ENCODE results near the gene CLCN7. TPM values are rescaled to one million over a fixed set of nuclear protein-coding genes. Genes with fewer than 3 reads are reported as not detected.

Gene CLCN7
- total RNA-seq, 1 donor from 2014 or later: 45.3 TPM

- no peaks in the 10 kb centered on the region for H3K4me1 ChIP-seq
- peaks cover 85% of the 10 kb centered on the region for H3K36me3 ChIP-seq
- no peak overlapping the region for H3K4me3 ChIP-seq
- H3K27ac ChIP-seq (replicated peaks): no peak overlapping the region
- no peaks in the 10 kb centered on the region for H3K27me3 ChIP-seq (ENCODE audit: low read depth)
- TF ChIP-seq CTCF (IDR thresholded peaks at IDR 0.05; ENCODE audit: borderline replicate concordance): no peak
- intact Hi-C loops (cut with micrococcal nuclease): no loop called here
- no peaks in the 10 kb centered on the region for H3K9me3 ChIP-seq (replicated peaks)
- DNase-seq: no peak
Measured at GRCh38 chr16:1448536-1449116, 26.2 kb downstream of the CLCN7 start.

DNA sequence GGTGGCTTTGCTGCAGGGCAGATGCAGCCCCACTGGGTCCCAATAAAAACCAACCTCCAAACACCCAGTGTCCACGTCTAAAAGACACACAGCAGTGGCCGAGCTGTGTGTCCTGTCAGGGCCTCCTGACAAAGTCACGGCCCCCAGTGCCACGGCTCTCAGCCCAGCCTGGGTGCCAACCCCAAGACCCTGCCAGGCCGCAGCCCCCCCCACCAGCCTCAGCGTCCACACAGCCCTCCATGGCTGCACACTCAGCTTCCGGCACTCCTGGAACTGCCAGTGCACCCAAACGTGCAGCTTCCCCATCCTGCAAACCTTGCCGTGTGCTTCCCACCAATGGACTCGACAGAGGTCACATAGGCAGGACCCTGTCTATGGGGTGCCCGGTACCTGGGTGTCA is 26.9 kb downstream of the CLCN7 start:
- Histone ChIP-seq H3K36me3 (peaks cover 78% of the 10 kb centered on the region), H3K4me3 (no peak overlapping the region), H3K27ac (replicated peaks) (no peak overlapping the region), H3K9me3 (replicated peaks) (no peaks in the 10 kb centered on the region), H3K4me1 (no peaks in the 10 kb centered on the region), H3K27me3 (ENCODE audit: low read depth) (no peaks in the 10 kb centered on the region)
- intact Hi-C loops (cut with micrococcal nuclease): no loop called here
- no peak for TF ChIP-seq CTCF (IDR thresholded peaks at IDR 0.05; ENCODE audit: borderline replicate concordance)
- no peak for DNase-seq

DNA sequence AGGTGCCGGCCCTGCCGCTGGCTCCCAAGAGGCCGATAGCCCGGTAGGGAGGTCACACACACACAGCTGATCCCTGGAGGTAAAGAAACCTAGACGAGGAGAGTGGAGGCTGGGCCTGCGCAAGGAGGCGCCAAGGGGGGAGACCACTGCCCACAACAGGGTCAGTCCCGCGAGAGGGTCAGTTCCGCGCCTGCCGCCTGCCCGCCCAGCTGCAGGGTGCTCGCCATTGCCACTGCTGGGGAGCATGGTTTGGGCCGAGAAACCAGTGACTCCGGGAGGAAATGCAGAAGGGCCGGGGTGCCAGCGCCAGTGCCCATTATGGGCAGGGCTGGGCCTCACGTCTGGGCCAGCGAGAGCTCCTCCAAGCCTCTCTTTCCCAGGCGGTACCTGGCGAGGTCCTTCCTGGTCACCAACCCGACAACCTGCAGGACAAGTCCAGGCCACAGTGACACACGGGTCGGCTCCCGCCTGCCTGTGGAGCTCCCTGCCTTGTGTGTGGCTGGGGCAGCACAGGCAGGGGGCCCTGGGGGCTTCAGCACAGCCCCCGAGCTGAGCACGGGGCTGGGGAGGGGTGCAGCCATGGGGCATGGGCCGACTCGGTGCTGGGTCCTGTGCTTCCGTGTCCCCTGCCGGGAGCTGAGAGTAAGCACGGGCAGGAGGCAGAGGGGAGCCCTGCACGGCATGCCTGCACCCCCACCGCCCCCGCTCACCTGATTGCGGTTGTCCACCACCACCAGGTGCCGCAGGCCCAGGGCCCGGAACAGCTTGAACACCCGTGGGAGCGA is 28.3 kb downstream of the CLCN7 start:
- no peaks in the 10 kb centered on the region for H3K9me3 ChIP-seq (replicated peaks)
- TF ChIP-seq CTCF (IDR thresholded peaks at IDR 0.05; ENCODE audit: borderline replicate concordance): no peak
- H3K4me3 ChIP-seq: no peak overlapping the region
- intact Hi-C loops (cut with micrococcal nuclease): no loop called here
- peaks cover 63% of the 10 kb centered on the region for H3K36me3 ChIP-seq
- no peak overlapping the region for H3K27ac ChIP-seq (replicated peaks)
- no peaks in the 10 kb centered on the region for H3K4me1 ChIP-seq
- DNase-seq: no peak
- H3K27me3 ChIP-seq (ENCODE audit: low read depth): no peaks in the 10 kb centered on the region

GRCh38 chr16:1445518-1446203 is 29.2 kb downstream of the CLCN7 start:
- intact Hi-C loops (cut with micrococcal nuclease): no loop called here
- DNase-seq: no peak

More at GRCh38 chr16:1445518-1446203, 29.2 kb downstream of the CLCN7 start:
- H3K27me3 ChIP-seq (ENCODE audit: low read depth): no peaks in the 10 kb centered on the region
- no peaks in the 10 kb centered on the region for H3K9me3 ChIP-seq (replicated peaks)
- TF ChIP-seq CTCF (IDR thresholded peaks at IDR 0.05; ENCODE audit: borderline replicate concordance): no peak
- H3K27ac ChIP-seq (replicated peaks): no peak overlapping the region
- no peak overlapping the region for H3K4me3 ChIP-seq
- H3K4me1 ChIP-seq: no peaks in the 10 kb centered on the region
- H3K36me3 ChIP-seq: peaks cover 55% of the 10 kb centered on the region
